KG1 (cell line): ENCODE data around the gene UBXN10.

Source experiments
- DNase-seq: peaks from one replicate; lab custom pipeline; 2025; lab: John Stamatoyannopoulos, UW

UBXN10 gene

GRCh38 chr1:20185834-20186782 lies at the start of gene UBXN10, which contains the start of gene PLA2G2C:
UBXN10 (plus strand) TSS chr1:20186096; CDS start chr1:20190562, 4,466 bp downstream.
PLA2G2C (minus strand) TSS chr1:20186518; CDS start chr1:20177363, 9,155 bp downstream.
- no peak for DNase-seq

- DNase-seq = no peak
Measured at GRCh38 chr1:20136249-20136648, 49.6 kb upstream of the UBXN10 start.

GRCh38 chr1:20137055-20137454 lies 48.8 kb upstream of the UBXN10 start:
- no peak for DNase-seq

GRCh38 chr1:20137604-20138003 lies 48.3 kb upstream of the UBXN10 start:
- DNase-seq = no peak

- DNase-seq = no peak
Measured at GRCh38 chr1:20138346-20138745, 47.5 kb upstream of the UBXN10 start.

- DNase-seq = no peak
Measured at GRCh38 chr1:20138961-20139550, 46.8 kb upstream of the UBXN10 start, which contains the start of gene PLA2G2F. PLA2G2F (plus strand) TSS chr1:20139323; CDS start chr1:20139428, 105 bp downstream.

- DNase-seq = no peak
Measured at GRCh38 chr1:20139776-20140612, 45.9 kb upstream of the UBXN10 start.

- DNase-seq = no peak
Measured at GRCh38 chr1:20141001-20141400, 44.9 kb upstream of the UBXN10 start.

- DNase-seq = no peak
Measured at GRCh38 chr1:20141466-20141865, 44.4 kb upstream of the UBXN10 start.

- no peak for DNase-seq
Measured at GRCh38 chr1:20142001-20142710, 43.7 kb upstream of the UBXN10 start.

GRCh38 chr1:20143318-20143717 lies 42.6 kb upstream of the UBXN10 start:
- no peak for DNase-seq

GRCh38 chr1:20143734-20144565 lies 41.9 kb upstream of the UBXN10 start:
- DNase-seq = no peak

- no peak for DNase-seq
Measured at GRCh38 chr1:20147846-20148570, 37.9 kb upstream of the UBXN10 start.

- no peak for DNase-seq
Measured at GRCh38 chr1:20148571-20149500, 37.1 kb upstream of the UBXN10 start.

GRCh38 chr1:20149601-20150325 lies 36.1 kb upstream of the UBXN10 start:
- no peak for DNase-seq

GRCh38 chr1:20150326-20150705 lies 35.6 kb upstream of the UBXN10 start:
- no peak for DNase-seq

GRCh38 chr1:20150969-20151368 lies 34.9 kb upstream of the UBXN10 start:
- no peak for DNase-seq
